WI38 (cell line): ENCODE measurements around the gene PODXL.

Source experiments
- H3K4me3 ChIP-seq: 2 replicates; pipeline ENCODE4 v1.5.1; 2011; ENCODE audit warnings: low read depth, mild to moderate bottlenecking, control low read depth, low read length
- TF ChIP-seq, protein P1 (sequence below): IDR thresholded peaks from 2 replicates; pipeline ENCODE4 v1.5.1; 2012; ENCODE audit warnings: low read depth, mild to moderate bottlenecking, control low read depth, low read length

PODXL gene

DNA sequence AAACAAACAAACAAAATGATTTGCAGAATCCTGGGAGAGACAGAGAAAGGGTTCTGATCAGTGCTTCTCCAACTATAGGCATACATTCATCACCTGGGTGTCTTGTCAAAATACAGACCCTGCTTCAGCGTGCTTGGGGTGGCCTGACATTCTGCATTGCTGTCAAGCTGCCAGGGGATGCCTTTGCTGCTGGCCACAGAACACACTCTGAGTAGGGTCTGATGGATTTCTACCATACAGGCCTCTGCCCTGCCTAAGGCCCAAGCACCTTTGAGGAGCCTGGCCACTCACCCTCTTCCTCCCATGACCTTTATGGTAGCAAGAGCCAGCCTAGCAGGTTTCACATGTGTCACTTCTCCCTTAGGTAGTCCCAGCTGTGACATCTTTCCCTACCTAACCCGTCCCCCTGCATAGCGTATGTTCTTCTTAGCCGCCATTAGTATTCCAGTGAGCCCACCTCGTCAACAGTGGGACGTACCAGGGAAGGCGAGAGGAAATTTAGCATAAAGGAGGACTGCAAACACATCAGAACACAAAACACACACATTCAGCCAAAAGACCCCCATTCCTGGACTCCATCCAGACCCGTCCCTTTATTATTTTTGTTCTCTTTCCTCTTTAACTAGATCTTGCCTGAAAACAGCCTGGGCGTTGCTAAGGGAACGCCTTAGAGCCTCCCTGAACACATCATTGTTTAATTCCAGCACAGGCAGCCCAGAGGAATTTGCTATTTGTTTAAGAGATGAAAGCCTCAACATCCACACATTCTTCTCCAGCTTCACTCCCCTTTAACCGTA is 43.9 kb upstream of the PODXL start:
- H3K4me3 ChIP-seq, result no peak overlapping the region
- TF ChIP-seq, protein P1, sequence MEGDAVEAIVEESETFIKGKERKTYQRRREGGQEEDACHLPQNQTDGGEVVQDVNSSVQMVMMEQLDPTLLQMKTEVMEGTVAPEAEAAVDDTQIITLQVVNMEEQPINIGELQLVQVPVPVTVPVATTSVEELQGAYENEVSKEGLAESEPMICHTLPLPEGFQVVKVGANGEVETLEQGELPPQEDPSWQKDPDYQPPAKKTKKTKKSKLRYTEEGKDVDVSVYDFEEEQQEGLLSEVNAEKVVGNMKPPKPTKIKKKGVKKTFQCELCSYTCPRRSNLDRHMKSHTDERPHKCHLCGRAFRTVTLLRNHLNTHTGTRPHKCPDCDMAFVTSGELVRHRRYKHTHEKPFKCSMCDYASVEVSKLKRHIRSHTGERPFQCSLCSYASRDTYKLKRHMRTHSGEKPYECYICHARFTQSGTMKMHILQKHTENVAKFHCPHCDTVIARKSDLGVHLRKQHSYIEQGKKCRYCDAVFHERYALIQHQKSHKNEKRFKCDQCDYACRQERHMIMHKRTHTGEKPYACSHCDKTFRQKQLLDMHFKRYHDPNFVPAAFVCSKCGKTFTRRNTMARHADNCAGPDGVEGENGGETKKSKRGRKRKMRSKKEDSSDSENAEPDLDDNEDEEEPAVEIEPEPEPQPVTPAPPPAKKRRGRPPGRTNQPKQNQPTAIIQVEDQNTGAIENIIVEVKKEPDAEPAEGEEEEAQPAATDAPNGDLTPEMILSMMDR, result no peak

DNA sequence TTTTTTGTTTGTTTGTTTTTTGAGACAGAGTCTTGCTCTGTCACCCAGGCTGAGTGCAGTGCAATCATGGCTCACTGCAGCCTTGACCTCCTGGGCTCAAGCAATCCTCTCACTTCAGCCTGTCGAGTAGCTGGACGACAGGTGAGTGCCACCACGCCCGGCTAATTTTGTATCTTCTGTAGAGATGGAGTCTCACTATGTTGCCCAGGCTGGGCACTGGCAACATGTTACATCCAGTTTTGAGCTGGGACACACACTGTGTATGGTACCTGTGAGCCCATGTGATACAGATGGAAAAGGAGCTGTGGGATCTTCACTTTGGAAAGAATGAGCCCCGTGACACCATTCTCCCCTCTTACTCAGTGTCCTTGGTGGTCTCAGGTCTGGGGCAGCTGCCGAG is 40.4 kb upstream of the PODXL start:
- TF ChIP-seq, protein P1, result no peak
- H3K4me3 ChIP-seq, result no peak overlapping the region

DNA sequence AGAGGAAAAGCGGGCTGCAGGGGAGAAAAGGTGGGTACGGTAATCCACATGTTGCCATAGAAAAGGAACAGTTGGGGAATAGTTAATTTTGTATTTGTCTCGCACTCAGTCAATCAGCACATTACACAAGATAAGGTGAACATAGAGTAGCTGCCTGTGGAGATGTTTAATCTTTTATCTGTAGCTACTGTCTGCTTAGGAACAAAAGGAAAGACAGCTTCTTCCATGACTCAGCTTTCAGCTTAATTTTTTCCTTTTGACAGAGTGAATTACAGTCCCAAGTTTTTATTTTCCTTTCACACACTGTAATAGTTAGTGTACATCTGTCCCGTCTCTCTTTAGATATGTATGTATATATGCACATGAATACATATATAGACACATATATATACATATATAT is 39.3 kb upstream of the PODXL start:
- TF ChIP-seq, protein P1, result no peak
- no peak overlapping the region for H3K4me3 ChIP-seq

DNA sequence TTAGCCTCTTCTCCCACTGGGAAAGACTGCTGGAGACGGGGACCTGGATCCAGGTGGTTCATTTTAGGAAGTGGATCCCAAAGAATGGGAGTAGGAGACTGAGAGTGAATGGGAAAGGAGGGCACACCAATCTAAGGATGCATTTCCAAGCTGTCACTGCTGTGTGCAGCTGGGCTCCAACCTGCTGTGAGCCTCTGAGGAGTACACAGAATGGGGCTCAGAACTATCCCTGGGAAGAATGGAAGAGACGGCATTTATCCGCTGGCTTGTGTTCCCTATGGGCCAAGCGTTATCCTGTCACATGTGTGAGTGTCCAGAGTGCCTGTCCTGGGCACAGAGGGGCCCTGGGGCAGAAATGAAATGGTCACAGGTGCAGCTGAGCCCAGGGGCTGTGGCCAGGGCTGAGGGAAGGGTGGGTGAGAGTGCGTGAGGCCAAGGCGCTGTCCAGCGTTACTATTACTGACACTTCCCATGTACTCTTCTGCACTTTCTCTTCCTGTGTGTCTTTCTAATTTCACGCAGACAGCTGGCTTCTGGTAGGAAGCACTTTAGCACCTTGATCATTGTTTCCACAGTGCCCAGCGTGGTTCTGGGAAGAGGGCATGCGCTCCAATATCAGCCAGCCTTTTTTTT is 35.4 kb upstream of the PODXL start:
- TF ChIP-seq, protein P1, result no peak
- no peak overlapping the region for H3K4me3 ChIP-seq

DNA sequence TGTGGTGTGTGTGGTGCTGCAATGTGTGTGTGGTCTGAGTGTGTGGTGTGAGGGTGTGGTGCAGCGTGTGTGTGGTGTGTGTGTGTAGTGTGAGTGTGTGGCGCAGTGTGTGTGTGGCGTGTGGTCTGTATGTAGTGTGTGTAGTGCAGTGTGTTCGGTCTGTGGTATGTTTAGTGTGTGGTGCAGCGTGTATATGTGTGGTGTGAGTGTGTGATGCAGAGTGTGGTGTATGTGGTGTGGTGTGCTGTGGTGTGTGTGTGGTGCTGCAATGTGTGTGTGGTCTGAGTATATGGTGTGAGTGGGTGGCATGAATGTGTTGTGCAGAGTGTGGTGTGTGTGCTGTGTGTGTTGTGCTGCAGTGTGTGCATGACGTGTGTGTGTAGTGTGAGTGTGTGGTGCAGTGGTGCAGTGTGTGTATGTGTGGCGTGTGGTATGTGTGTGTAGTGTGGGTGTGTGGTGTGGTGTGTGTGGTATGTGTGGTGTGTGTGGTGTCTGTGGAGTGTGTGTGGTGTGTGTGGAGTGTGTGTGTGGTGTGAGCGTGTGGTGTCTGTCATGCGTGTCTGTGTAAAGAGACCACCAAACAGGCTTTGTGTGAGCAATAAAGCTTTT is 31.0 kb upstream of the PODXL start:
- H3K4me3 ChIP-seq, result no peak overlapping the region
- TF ChIP-seq, protein P1, result no peak

DNA sequence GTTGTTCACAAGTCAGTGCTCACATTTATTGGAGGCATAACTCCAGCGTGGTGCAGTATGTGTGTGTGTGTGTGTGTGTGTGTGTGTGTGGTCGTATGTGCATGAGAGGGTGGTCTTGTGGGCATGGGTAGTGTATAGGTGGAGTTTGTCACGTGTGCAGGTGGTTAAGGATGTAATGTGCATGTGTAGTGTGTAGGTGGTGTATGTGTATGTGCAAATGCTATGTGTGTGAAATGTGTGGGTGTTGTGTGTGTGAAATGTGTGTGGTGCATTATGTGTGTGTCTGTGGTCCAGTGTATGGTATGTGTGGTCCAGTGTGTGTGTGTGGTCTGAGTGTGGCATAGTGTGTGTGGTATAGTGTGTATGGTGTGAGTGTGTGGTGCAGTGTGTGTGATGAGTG is 30.3 kb upstream of the PODXL start:
- TF ChIP-seq, protein P1, result no peak
- no peak overlapping the region for H3K4me3 ChIP-seq

DNA sequence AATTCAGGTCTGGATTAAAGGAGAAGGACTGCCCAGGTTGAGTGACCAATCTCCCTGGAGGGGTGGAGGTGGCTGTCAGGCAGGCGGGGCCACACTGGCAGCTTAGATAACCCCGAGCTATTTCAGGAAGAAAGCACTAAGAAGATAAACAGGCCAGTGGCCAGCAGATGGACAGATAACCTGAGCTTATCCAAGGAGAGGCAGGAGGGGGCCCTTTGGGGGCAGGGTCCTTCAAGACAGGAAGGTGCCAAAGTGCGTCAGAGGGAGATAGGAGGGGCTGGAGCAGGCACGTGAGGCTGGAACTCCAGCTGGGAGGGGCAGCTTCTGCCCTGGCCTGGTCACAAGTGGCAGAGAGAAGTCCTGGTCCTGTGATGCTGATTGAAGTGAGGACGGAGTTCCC is 29.8 kb upstream of the PODXL start:
- TF ChIP-seq, protein P1, result no peak
- H3K4me3 ChIP-seq, result no peak overlapping the region
